ENCODE results near the gene DNAJC9.
A peak's percentile ranks its signal among the peaks of the same experiment; 100 is the strongest.

The DNAJC9 gene

DNA sequence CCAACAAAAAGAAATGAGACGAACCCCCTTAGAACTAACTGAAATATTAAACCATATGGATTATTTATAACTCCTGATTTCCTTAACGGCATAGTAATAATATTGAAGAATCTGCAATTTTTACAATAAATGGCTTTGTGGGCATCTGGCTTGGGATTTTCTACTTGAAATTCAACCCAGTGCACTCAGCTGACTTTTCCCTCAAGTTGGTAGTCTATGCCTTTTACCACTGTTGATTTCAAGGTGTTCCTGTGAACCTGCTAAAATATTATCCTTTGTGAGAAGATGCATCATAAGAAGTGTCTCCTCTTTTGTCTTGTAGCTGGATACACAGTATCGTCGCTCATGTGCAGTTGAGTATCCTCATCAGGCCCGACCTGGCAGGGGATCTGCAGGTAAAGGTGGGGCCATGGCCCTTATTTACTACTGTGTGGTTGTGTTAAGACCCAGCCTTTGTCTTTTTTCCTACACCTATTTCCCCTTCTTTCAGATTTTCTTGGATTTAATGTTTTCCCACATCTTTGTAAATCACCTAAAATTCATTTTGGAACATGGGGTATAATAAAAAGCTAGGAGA lies 8.0 kb downstream of the DNAJC9 start:
- no peak for DNase-seq (ENCODE audit: low spot score)

DNA sequence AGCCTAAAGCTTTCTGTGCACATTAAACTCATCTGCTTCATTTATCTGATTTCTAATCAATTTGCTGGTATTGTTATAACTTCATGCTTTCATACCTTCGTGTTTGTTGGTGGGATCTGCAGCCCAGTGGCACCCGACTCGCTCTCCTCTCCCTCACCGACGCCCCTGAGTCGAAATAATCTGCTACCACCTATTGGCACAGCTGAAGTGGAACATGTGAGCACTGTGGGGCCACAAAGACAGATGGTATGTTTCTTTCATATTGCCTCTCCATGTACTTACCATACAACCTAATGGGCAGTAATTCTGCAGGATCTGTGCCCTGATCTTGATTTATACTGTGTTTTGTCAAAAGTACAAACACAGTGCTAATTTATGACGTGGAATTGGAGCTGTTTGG lies 12.4 kb downstream of the DNAJC9 start:
- no peak for DNase-seq (ENCODE audit: low spot score)

DNA sequence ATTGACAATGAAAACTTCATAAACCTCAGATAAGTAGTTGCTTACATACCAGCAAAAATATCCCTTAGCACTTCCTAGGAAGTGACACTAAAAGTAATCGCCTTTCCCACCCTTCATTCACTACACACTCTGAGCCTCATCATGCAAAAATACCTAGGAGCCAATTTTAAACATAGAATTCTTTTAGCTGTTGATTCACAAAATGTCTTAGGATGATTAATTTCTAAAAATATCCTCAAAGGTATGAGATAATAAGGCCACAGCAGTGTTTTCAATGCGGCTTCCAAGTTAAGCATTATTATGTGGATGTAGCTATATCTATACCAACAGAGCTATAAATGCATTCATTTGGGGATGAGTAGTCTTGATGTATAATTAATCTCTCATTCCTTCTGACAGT lies 13.2 kb downstream of the DNAJC9 start:
- no peak for DNase-seq (ENCODE audit: low spot score)

DNA sequence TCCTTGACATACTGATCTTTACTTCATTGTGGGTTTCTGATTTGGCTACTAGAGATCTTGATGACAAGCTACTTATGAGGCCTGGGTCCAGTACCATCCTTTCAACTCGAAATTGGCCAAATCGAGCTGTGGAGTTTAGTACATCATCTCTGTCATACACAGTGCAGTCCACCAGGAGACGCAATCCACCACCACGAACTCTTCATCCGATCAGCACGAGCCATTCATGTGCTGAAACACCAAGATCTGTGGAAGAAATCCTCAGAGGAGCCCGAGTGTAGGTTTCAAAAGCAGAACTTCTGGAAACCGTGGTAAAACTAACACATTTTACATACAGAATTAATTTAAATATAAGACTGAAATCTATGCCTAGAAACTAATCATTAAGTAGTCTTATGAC lies 14.2 kb downstream of the DNAJC9 start:
- DNase-seq (ENCODE audit: low spot score): no peak

DNA sequence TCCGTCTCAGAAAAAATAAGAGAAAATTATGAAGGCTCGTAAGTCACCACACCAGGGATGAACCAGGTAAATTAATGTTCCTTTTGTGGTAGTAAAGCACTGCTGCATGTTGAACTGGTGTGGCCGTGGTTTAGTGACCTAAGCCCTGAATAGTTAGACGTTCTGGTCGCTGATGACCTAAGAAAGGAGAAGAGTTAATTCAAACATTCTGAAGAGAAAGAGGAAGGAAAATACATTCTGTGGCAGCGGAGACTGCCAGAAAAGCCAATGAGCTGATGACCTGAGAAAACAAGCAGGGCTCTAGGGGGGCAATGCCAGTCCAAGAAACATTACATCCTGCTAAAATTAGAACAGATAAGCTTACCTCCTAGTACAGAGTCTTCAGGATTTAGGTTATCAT lies 17.5 kb downstream of the DNAJC9 start:
- no peak for DNase-seq (ENCODE audit: low spot score)

DNA sequence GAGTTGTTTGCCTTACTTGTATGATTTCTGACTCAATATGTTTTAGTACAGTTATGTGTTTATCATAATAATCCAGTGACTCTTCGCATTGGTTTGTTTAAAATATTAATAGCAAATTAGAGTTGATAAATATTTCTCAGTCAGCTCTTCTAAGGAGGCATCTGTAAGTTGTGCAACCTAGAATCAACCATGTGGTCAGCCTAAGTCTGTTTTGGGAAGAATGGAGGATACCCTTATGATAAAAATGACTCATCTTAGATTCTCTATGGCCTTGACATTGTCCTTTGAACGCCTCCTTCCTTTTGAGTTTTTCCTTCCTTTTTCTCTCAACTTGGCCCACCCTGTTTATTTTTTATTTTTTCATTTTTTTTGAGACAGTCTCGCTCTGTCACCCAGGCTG lies 18.8 kb downstream of the DNAJC9 start:
- no peak for DNase-seq (ENCODE audit: low spot score)

DNA sequence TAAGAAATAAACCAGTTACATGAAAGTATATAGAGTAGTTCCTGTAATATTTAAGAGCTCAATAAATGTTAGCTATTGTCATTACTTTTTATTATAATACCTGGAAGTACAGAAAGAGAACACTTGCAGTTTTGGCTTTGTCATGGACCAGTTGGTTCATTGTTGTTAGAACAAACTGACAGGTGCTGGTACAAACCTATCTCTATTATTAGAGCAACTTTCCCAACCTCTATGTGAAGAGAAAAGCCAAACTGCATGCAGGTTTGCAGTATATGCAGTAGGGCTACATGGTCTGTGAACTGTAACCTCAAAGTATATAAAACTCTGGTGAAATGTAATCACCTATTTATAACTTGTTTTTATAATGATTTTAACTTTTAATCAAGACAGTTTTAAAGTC lies 20.4 kb downstream of the DNAJC9 start:
- DNase-seq (ENCODE audit: low spot score): no peak

DNA sequence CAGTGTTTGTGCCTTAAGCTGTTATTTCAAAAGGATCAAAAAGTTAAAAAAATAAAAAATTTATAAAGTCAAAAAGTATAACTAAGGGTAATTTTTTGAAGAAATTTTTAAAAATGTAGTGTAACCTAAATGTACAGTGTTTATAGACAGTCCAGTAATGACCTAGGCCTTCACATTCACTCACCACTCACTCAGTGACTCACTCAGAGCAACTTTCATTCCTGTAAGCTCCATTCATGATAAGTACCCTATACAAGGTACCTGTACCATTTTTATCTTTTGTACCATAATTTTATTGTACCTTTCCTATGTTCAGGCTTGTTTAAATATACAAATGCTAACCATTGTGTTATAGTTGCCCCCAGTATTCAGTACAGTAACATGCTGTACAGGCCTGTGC lies 21.5 kb downstream of the DNAJC9 start:
- DNase-seq (ENCODE audit: low spot score): no peak

DNA sequence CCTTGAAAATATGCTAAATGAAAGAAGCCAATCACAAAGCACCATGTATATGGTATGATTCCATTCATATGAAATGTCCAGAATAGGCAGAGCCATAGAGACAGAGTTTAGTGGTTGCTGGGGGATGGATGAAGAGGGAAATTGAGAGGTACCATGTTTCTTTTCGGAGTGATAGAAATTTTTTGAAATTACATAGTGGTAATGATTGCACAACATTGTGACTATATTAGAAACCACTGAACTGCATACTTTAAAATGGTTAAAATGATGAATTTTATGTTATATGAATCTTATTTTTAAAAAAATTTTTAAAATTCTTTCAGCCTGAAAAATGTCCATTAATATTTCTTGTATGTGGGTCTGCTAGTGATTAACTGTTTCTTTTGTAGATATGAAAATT lies 26.1 kb downstream of the DNAJC9 start:
- no peak for DNase-seq (ENCODE audit: low spot score)

DNA sequence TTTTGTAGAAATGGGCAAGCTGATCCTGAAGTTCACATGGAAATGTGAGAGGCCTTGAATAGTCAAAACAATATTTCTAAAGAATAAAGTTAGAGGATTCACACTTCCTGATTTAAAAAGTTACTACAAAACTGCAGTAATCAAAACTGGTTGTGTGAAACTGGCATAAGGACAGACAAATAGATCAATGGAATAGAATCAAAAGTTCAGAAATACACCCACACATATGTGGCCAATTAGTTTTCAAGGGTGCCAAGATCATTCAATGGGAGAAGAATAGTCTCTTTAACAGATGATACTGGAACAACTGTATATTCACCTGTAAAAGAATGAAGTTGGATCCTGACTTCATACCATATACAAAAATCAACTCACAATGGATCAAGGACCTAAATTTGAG lies 27.7 kb downstream of the DNAJC9 start:
- DNase-seq (ENCODE audit: low spot score): no peak

DNA sequence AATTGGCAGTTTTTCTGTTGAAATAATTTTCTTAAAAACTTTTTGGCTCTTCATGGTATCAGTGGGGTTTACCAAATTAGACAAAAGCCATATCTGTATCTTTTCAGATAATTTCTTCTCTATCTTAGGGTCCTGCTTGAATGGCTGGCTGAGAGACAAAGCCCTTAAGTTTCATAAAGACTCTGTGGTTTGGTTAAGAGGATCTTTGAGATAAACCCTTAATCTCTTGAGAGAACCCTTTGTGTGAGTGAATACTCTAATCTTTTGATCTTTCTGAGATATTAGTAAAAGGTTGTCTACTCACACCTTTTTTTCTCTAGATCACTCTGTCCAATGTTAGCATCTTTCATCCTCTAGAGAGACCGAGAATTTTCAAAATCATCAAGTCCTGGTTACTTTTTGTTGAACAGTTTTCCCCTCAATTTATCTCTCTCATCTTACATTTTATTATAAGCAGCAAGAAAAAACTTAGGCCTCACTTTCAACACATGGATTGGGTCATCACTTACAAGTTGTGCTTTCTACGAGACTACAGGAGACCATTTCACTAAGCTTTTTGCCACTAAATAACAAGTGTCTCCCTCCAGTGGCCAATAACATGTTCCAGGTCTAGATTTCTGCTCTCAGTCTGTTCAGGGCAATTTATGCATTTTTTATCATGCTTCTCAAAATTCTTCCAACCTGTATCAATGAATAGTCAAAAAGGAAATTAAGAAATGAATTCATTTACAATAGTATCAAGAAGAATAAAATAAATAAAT lies 28.4 kb downstream of the DNAJC9 start:
- peak; percentile 10 for DNase-seq (ENCODE audit: low spot score)

DNA sequence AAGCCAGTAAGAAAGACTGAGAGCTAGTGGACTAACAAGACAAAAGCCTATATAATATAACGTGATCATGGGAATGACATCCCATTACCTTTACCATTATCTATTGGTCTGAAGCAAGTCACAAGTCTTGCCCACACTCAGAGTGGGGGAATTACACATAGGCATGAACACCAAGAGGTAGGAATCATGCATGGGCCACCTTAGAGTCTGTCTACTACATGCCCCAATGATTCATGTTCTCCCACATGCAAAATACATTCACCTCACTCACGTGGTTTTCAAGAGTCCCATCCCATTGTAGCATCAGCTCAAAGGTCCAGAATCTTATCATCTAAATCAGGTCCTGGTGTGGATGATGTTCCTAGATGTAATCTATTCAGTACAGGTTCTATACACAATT lies 29.4 kb downstream of the DNAJC9 start:
- DNase-seq (ENCODE audit: low spot score): no peak

DNA sequence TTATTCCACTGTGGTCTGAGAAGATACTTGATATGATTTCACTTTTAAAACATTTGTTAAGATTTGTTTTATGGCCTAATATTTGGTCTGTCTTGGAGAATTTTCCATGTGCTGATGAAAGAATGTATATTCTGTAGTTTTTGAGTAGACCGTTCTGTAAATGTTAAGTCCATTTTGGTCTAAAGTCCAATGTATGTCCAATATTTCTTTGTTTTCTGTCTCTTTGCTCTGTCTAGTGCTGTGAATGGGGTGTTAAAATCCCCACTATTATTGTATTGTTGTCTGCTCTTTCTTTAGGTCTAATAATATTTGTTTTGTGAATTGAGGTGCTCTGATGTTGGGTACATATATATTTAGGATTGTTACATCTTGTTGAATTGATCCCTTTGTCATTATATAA lies 31.3 kb downstream of the DNAJC9 start:
- DNase-seq (ENCODE audit: low spot score): no peak

DNA sequence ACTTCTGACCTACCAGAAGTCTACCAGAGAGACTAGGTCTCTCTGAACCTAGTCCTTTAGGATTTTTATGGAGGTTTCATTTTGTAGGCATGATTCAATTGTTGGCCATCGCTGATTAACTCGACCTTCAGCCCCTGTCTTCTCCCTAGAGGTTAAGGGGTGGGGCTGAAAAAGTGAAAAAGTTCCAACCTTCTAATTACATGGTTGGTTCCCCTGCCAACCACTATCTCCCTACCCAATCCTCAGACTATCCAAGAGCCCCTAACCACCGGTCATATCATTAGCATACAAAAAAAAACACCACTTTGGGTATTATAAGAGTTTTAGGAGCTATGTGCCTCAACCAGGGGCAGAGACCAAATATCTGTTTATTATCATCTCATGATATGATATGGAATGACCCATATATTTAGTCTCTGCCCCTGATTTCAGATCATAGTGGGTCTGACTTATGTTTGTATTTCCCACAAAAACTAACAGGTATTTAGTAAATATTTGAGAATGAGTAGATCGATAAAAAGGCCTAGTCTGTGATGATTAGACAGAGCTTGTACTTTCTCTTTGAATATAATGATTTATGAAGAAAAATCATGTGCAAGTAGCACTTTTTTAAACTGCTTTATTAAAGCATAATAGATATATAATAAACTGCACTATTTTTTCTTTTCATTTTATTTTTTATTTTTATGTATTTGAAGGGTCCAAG lies 35.8 kb downstream of the DNAJC9 start:
- peak; percentile 6 for DNase-seq (ENCODE audit: low spot score)

DNA sequence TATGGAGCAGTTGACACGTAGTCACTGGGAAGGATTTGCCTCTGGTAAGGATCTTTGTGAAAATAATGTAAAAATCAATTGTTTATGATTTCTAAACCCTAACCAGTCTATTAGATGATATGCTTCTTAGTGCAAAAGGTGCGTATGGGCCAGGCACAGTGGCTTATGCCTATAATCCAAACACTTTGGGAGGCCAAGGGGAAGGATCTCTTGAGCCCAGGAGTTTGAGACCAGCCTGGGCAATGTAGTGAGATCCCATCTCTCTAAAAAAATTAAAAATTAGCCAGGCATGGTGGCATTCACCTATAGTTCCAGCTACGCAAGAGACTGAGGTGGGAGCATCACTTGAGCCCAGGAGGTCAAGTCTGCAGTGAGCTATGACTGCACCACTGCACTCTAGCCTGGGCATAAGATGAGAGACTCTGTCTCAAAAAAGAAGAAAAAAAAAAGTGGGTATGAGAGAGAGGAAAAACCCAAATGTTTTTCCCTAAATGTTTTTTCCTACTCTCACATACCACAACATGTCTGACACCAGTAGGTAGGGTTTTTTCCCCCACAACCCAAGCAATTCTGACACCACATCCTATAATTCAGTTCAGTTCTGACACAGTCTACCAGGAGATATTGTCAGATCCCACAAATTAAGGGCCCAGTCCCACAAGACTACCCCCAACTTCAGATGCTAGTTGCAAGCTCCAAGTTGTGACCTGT lies 36.5 kb downstream of the DNAJC9 start:
- DNase-seq (ENCODE audit: low spot score): no peak

DNA sequence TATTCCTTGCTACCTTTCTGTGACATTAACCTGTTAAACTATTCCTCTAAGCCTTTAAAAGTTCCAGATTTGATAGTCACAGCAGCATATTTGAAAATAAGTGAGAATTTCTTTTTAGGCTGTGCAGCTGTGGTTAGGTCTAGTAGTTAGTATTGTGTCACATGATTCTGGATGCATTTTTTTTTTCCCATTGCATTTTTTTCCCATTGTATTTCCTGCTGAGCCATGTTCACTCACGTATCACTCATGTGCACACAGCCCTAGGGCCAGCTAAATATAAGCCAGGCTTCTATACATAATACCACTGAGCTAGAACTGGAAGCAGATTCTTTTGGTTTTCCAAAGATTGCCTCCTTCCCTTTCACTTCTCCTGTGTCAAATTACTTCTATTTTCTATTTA lies 37.4 kb downstream of the DNAJC9 start:
- no peak for DNase-seq (ENCODE audit: low spot score)

DNA sequence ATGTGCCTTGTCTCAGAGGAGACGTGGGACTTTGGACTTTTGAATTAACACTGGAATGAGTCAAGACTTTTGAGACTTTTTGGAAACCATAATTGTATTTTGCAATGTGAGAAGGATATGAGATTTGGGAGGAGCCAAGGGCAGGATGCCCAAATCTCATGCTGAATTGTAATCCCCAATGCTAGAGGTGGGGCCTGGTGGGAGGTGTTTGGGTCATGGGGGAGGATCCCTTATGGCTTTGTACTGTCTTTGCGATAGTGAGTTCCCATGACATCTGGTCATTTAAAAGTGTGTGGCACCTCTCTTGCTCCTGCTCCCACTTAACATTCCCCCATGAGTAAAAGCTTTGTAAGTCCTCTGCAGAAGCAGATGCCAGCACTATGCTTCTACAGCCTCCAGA lies 39.2 kb downstream of the DNAJC9 start:
- DNase-seq (ENCODE audit: low spot score): no peak

DNA sequence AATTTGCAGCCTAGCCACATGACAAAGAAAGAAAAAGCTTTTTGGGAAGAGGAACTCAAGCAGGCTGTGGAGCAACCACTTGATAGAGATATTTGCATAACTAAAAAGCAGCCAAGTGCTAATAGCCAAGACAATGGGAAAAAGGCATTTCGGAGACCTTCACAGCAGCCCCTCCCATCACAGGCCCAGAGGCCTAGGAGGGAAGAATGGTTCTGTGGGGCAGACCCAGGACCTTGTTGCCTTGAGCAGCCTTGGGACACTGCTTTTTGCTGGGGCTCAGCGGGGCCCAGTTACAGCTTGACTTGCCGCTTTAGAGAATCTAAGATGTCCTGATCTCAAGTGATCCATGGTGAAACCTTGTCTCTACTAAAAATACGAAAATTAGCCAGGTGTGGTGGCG lies 40.7 kb downstream of the DNAJC9 start:
- DNase-seq (ENCODE audit: low spot score): no peak

DNA sequence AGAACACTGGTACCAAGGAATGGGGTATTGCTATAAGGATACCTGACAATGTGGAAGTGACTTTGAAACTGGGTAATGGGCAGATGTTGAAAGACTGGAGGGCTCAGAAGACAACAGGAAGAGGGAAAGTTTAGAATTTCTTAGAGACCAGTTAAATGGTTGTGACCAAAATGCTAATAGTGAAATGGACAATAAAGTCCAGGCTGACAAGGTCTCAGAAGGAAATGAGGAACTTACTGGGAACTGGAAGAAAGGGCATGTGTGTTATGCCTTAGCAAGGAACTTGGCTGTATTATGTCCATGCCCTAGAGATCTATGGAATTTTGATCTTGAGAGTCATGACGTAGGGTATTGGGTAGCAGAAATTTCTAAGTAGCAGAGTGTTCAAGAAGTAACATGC lies 41.2 kb downstream of the DNAJC9 start:
- no peak for DNase-seq (ENCODE audit: low spot score)

DNA sequence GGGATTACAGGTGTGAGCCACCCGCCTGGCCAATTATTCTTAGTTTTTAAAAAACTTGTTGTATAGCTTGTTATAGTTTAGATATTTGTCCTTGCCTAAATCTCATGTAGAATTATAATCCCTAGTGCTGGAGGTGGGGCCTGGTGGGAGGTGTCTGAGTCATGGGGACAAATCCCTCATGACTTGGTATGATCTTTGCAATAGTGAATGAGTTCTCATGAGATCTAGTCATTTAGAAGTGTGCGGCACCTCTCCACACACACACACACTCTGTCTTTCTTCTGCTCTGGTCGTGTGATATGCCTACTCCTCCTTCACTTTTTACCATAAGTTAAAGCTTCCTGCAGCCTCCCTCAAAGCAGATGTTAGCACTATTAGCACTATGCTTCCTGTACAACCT lies 42.0 kb downstream of the DNAJC9 start:
- no peak for DNase-seq (ENCODE audit: low spot score)
